Stimulated activated CD4-positive, alpha-beta T cell treated with anti-CD3 and anti-CD28 coated beads, TNF-alpha, amount 100 ng/mL, for 48 hours (primary cell): ENCODE data around the gene RAPGEF5.
"Not testable (repeated sequence)": the region's sequence is repeated elsewhere in the genome, so short reads cannot be mapped to it uniquely, and the experiment has no call there.

Experiments used
- DNase-seq, 3 donors: peaks; one replicate each; pipeline ENCODE4 v3.0.0-alpha.2; 2020; ENCODE audit warnings: low read depth in 3 of 3

The RAPGEF5 gene

GRCh38 chr7:22082886-22083703 is 273.9 kb downstream of the RAPGEF5 start:
- peak; percentile 67 to 85 (median 67) for DNase-seq

- DNase-seq: no peak
Measured at GRCh38 chr7:22082553-22082885, 274.4 kb downstream of the RAPGEF5 start.

GRCh38 chr7:22080219-22080618 is 276.7 kb downstream of the RAPGEF5 start:
- DNase-seq: not testable (repeated sequence)

GRCh38 chr7:22078872-22079271 is 278.1 kb downstream of the RAPGEF5 start:
- DNase-seq: not testable (repeated sequence)

GRCh38 chr7:22075561-22075960 is 281.4 kb downstream of the RAPGEF5 start:
- DNase-seq: no peak

- no peak for DNase-seq
Measured at GRCh38 chr7:22074897-22075296, 282.1 kb downstream of the RAPGEF5 start.
